ENCODE data around the gene POPDC2. TPM values are rescaled to one million over a fixed set of nuclear protein-coding genes. Genes with fewer than 3 reads are reported as not detected.

POPDC2 gene
- total and polyA plus RNA-seq, 11 donors, result 511 to 1,022 (median 768) TPM

- intact Hi-C loops (cut with DNase I), result no loop called here
These were observed 13.2 kb downstream of the POPDC2 start for GRCh38 chr3:119647171-119647570.

GRCh38 chr3:119645813-119646212 is 14.6 kb downstream of the POPDC2 start:
- H3K27ac ChIP-seq, result peak overlapping the region; percentile 39 to 99 (median 92)
- peak overlapping the region in 2 of 12 donors; percentile 2 to 14 for H3K4me3 ChIP-seq
- H3K27me3 ChIP-seq, result no peaks in the 10 kb centered on the region
- intact Hi-C loops (cut with DNase I), result no loop called here
- 57 to 80% (median 72%) methylated on average over 1 of the region's 1 CpG for WGBS, 4 donors
- no peaks in the 10 kb centered on the region for H3K9me3 ChIP-seq
- ATAC-seq, result no peak
- peaks cover 0 to 87% (median 37%) of the 10 kb centered on the region in 9 donors for H3K36me3 ChIP-seq
- TF ChIP-seq, protein P1, sequence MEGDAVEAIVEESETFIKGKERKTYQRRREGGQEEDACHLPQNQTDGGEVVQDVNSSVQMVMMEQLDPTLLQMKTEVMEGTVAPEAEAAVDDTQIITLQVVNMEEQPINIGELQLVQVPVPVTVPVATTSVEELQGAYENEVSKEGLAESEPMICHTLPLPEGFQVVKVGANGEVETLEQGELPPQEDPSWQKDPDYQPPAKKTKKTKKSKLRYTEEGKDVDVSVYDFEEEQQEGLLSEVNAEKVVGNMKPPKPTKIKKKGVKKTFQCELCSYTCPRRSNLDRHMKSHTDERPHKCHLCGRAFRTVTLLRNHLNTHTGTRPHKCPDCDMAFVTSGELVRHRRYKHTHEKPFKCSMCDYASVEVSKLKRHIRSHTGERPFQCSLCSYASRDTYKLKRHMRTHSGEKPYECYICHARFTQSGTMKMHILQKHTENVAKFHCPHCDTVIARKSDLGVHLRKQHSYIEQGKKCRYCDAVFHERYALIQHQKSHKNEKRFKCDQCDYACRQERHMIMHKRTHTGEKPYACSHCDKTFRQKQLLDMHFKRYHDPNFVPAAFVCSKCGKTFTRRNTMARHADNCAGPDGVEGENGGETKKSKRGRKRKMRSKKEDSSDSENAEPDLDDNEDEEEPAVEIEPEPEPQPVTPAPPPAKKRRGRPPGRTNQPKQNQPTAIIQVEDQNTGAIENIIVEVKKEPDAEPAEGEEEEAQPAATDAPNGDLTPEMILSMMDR (IDR thresholded peaks at IDR 0.05), result no peak
- H3K4me1 ChIP-seq, result peaks cover 9 to 96% (median 62%) of the 10 kb centered on the region in 12 donors
- no peak for DNase-seq

More at GRCh38 chr3:119647171-119647570, 13.2 kb downstream of the POPDC2 start:
- ATAC-seq, result peak; percentile 21 to 67 (median 40)
- peaks cover 11 to 99% (median 74%) of the 10 kb centered on the region in 12 donors for H3K4me1 ChIP-seq
- peak overlapping the region; percentile 61 to 99 (median 92) for H3K27ac ChIP-seq
- TF ChIP-seq POLR2A (IDR thresholded peaks at IDR 0.05), result peak in 1 of 2 donors; percentile 40
- TF ChIP-seq, protein P1 (IDR thresholded peaks at IDR 0.05), result no peak
- no peaks in the 10 kb centered on the region for H3K9me3 ChIP-seq
- 39 to 51% (median 46%) methylated on average over 2 of the region's 2 CpGs for WGBS, 4 donors
- peak overlapping the region in 4 of 12 donors; percentile 2 to 30 (median 16) for H3K4me3 ChIP-seq
- peak in 2 of 5 donors; percentile 65 to 69 for DNase-seq
- no peaks in the 10 kb centered on the region for H3K27me3 ChIP-seq
- peaks cover 0 to 73% (median 27%) of the 10 kb centered on the region in 9 donors for H3K36me3 ChIP-seq

DNA sequence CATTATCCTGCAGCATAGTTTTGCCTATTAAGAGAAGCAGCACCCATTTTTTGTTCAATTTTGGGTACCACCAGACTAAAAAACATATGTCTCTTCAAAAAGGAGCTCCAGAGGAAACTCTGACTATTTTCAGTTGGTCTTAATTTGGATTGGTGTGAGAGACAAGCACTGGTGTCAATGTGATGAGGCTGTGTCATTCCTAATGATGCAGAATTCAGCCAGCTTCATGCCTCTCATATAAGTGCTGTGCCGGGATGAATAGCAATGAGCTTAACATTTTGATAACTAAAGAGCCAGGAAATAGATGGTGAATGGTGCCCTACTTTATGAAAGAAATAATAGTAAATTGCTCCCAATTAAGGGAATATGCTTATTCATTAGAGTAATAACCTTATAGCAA is 15.9 kb downstream of the POPDC2 start:
- TF ChIP-seq, protein P1 (IDR thresholded peaks at IDR 0.05), result no peak
- TF ChIP-seq POLR2A (IDR thresholded peaks at IDR 0.05), result no peak
- WGBS, 4 donors, result 45 to 75% (median 53%) methylated on average over 1 of the region's 1 CpG
- Histone ChIP-seq H3K9me3 (no peaks in the 10 kb centered on the region), H3K27me3 (no peaks in the 10 kb centered on the region), H3K4me1 (peaks cover 8 to 94% (median 55%) of the 10 kb centered on the region in 12 donors), H3K4me3 (peak overlapping the region in 3 of 12 donors; percentile 2 to 3 (median 3)), H3K27ac (peak overlapping the region in 11 of 12 donors; percentile 6 to 99 (median 95)), H3K36me3 (peaks cover 0 to 98% (median 37%) of the 10 kb centered on the region in 9 donors)
- ATAC-seq (peak in 1 of 4 donors; percentile 11), DNase-seq (no peak)
- intact Hi-C loops (cut with DNase I), result loop anchor here in 1 of 10 donors (5.0 kb wide), 1 partner anchor 42 kb away; no protein-coding TSS in a partner anchor

DNA sequence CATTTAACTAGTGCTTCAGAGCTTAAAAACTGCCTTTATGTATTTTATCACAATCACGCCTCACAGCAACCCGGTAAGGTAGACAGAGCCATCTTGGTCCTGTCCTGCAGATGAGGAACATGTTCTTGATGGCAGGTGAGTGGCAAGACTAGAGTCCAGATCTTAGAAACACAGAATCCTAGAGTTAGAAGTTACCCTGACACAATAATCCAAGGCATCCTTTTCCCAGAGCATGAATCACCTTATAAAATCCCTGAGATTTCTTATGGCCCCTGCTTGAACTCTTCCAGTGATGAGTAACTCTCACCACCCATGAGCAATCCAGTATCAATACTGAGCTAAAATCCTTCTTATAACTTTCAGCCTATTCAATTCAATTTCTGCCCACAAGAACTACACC is 16.9 kb downstream of the POPDC2 start:
- intact Hi-C loops (cut with DNase I), result loop anchor here in 1 of 10 donors (5.0 kb wide), 1 partner anchor 41 kb away; no protein-coding TSS in a partner anchor
- Histone ChIP-seq H3K36me3 (peaks cover 0 to 92% (median 35%) of the 10 kb centered on the region in 9 donors), H3K9me3 (no peaks in the 10 kb centered on the region), H3K27me3 (no peaks in the 10 kb centered on the region), H3K4me1 (peaks cover 5 to 94% (median 55%) of the 10 kb centered on the region in 12 donors), H3K27ac (peak overlapping the region in 9 of 12 donors; percentile 8 to 99 (median 95)), H3K4me3 (no peak overlapping the region)
- TF ChIP-seq POLR2A (IDR thresholded peaks at IDR 0.05), result no peak
- TF ChIP-seq, protein P1 (IDR thresholded peaks at IDR 0.05), result no peak
- 62 to 84% (median 66%) methylated on average over 2 of the region's 2 CpGs for WGBS, 4 donors
- ATAC-seq (no peak), DNase-seq (no peak)
